Pancreas (tissue), 10 donors: ENCODE measurements around the gene TRIM14. TPM values are rescaled to one million over a fixed set of nuclear protein-coding genes. Genes with fewer than 3 reads are reported as not detected.
A peak's percentile ranks its signal among the peaks of the same experiment; 100 is the strongest.

Experiments
- ATAC-seq, 4 donors: fragments of 200-7000 bp; cut with Tn5 transposase; one replicate each; pipeline versions ENCODE4 v1.8.0 to v1.9.1; 2020; ENCODE audit warnings: mild to moderate bottlenecking in 4 of 4, moderate library complexity in 4 of 4
- DNase-seq, 6 donors: peaks; one replicate each; pipeline ENCODE4 v3.0.0-alpha.2; 2020
- FAIRE-seq: peaks from 2 replicates; lab custom pipeline; 2012; peaks lifted over from hg19 to GRCh38; lab: Jason Lieb, UNC
- H3K27ac ChIP-seq, 4 donors: fragments of 200-600 bp; sonication (generic); 1 replicate in 3 of 4; 2 replicates in 1 of 4; pipeline versions ENCODE4 v1.5.0 to v1.8.0; 2020
- H3K27me3 ChIP-seq, 4 donors: fragments of 200-600 bp; one replicate each; pipeline ENCODE4 v1.8.0; 2021
- H3K36me3 ChIP-seq, 3 donors: fragments of 200-600 bp; sonication (generic) in 1 of 3; one replicate each; pipeline versions ENCODE4 v1.5.0 to v1.8.0; 2020 to 2021
- H3K4me1 ChIP-seq, 3 donors: fragments of 200-600 bp; one replicate each; pipeline ENCODE4 v1.8.0; 2021
- H3K4me3 ChIP-seq, 4 donors: fragments of 200-600 bp; sonication (generic) in 2 of 4; one replicate each; pipeline versions ENCODE4 v1.5.0 to v1.8.0; 2020 to 2021
- H3K9me3 ChIP-seq, 4 donors: fragments of 200-600 bp; one replicate each; pipeline ENCODE4 v1.8.0; 2021
- WGBS, 2 donors: extraction: QIAGEN DNeasy Blood & Tissue Kit; methylation state at CpG; one replicate each; pipeline ENCODE4 v1.1.7; 2013; 5-methylcytosine and 5-hydroxymethylcytosine counted together
- intact Hi-C, 3 donors: fragments of 100-400 bp; cut with DNase I; formaldehyde crosslinking; loops; one replicate each; pipeline versions ENCODE4 v1.11.1 to v1.14.2; 2022
- polyA plus RNA-seq, 2 donors: library from polyadenylated mRNA; stranded (reverse); fragments of 200-250 nt; gene quantifications; one replicate each; pipeline ENCODE4 v1.2.3, GENCODE V29; 2013
- total RNA-seq, 6 donors: library from RNA; stranded (reverse); fragmentation: NEBNext Ultra II Directional in 4 of 6; extraction: Animal tissue kit (Norgen Biotek cat#: 25700) in 4 of 6; gene quantifications; one replicate each; pipeline versions ENCODE4 v1.2.1 to v1.2.4, GENCODE V29; 2021 to 2023
- TF ChIP-seq, protein P1 (sequence below), 4 donors: fragments of 200-600 bp; sonication (generic) in 3 of 4; IDR thresholded peaks; one replicate each; pipeline versions ENCODE4 v1.5.0 to v1.8.0; 2021; ENCODE audit warnings: antibody characterized with exemption in 4 of 4
- donor health status: healthy with polysubstance abuse.
- donor health status: DM: no; HTN: no; CAD: no; lungs with moderate emphysema.
- donor health status: DM: no; HTN: no; CAD: no.
- donor health status: control.
- donor health status: control.
- donor health status: Bipolar disorder and iron deficiency.
- donor health status: DM: yes; HTN: yes; CAD: no.
- donor health status: DM: no; HTN: no; CAD: no.
- donor health status: DM: no; HTN: no; CAD: no.
- donor health status: DM: yes; HTN: yes; CAD: no.

Gene TRIM14
- total and polyA plus RNA-seq, 8 donors = 1.2 to 10.4 (median 1.9) TPM

DNA sequence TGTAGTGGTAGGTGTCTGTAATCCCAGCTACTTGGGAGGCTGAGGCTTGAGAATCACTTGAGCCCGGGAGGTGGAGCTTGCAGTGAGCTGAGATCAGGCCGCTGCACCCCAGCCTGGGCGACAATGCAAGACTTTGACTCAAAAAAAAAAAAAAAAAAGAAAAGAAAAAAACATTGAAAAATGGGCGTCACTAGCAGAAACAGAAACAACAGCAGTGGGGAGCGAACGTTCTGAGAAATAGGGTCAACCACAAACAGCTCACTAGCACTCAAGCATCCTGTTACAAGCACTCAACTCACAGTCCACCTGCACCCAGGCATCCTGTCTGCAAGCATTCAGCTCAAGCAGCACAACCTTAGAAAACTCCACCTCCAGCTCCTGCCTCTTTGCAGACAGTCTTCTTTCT is 17.2 kb downstream of the TRIM14 start:
- DNase-seq (no peak), FAIRE-seq (no peak), ATAC-seq (peak in 2 of 4 donors; percentile 25 to 35)
- no peak overlapping the region for H3K4me3 ChIP-seq
- H3K4me1 ChIP-seq = no peaks in the 10 kb centered on the region
- intact Hi-C loops = no loop called here
- H3K9me3 ChIP-seq = no peaks in the 10 kb centered on the region
- no peaks in the 10 kb centered on the region for H3K36me3 ChIP-seq
- TF ChIP-seq, protein P1, sequence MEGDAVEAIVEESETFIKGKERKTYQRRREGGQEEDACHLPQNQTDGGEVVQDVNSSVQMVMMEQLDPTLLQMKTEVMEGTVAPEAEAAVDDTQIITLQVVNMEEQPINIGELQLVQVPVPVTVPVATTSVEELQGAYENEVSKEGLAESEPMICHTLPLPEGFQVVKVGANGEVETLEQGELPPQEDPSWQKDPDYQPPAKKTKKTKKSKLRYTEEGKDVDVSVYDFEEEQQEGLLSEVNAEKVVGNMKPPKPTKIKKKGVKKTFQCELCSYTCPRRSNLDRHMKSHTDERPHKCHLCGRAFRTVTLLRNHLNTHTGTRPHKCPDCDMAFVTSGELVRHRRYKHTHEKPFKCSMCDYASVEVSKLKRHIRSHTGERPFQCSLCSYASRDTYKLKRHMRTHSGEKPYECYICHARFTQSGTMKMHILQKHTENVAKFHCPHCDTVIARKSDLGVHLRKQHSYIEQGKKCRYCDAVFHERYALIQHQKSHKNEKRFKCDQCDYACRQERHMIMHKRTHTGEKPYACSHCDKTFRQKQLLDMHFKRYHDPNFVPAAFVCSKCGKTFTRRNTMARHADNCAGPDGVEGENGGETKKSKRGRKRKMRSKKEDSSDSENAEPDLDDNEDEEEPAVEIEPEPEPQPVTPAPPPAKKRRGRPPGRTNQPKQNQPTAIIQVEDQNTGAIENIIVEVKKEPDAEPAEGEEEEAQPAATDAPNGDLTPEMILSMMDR (IDR thresholded peaks at IDR 0.05) = no peak
- no peaks in the 10 kb centered on the region for H3K27me3 ChIP-seq
- no peak overlapping the region for H3K27ac ChIP-seq
- WGBS, 2 donors = 67 to 72% methylated on average over 6 of the region's 6 CpGs

DNA sequence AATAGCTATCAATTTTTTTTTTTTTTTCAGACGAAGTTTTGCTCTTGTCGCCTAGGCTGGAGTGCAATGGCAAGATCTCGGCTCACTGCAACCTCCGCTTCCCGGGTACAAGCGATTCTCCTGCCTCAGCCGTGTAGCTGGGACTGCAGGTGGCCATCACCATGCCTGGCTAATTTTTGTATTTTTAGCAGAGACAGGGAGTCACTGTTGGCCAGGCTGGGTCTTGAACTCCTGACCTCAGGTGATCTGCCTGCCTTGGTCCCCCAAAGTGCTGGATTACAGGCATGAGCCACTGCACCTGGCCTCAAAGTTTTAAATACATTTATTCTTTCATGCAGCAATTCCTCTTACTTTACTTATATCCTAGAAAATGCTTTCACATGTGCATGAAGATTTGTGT is 17.6 kb downstream of the TRIM14 start:
- TF ChIP-seq, protein P1 (IDR thresholded peaks at IDR 0.05) = no peak
- ATAC-seq (no peak), FAIRE-seq (no peak), DNase-seq (no peak)
- Histone ChIP-seq H3K4me1 (no peaks in the 10 kb centered on the region), H3K4me3 (no peak overlapping the region), H3K36me3 (no peaks in the 10 kb centered on the region), H3K27ac (no peak overlapping the region), H3K27me3 (no peaks in the 10 kb centered on the region), H3K9me3 (no peaks in the 10 kb centered on the region)
- intact Hi-C loops = no loop called here
- WGBS, 2 donors = 92 to 93% methylated on average over 7 of the region's 7 CpGs

DNA sequence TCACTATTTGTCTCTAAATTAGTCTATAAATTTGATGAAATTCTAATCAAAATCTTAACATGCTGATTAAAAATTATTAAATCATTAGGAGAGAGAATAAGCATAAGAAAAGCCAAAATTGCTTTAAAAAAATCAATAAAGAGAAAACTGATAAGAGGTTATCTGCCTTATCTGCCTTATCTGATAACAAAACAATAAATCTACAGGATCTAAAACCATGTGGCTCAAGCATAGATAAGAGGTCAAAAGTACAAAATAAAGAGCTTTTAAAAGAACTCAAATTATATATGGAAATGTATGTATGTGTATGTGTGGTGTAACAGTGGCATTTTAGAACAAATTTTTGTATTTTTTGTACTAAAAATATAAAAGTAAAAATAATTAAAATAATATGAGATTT is 18.6 kb downstream of the TRIM14 start:
- Histone ChIP-seq H3K27ac (peak overlapping the region in 1 of 4 donors; percentile 16), H3K4me1 (no peaks in the 10 kb centered on the region), H3K36me3 (no peaks in the 10 kb centered on the region), H3K9me3 (no peaks in the 10 kb centered on the region), H3K4me3 (no peak overlapping the region), H3K27me3 (no peaks in the 10 kb centered on the region)
- DNase-seq (no peak), FAIRE-seq (peak; percentile 57), ATAC-seq (no peak)
- intact Hi-C loops = no loop called here
- TF ChIP-seq, protein P1 (IDR thresholded peaks at IDR 0.05) = no peak

DNA sequence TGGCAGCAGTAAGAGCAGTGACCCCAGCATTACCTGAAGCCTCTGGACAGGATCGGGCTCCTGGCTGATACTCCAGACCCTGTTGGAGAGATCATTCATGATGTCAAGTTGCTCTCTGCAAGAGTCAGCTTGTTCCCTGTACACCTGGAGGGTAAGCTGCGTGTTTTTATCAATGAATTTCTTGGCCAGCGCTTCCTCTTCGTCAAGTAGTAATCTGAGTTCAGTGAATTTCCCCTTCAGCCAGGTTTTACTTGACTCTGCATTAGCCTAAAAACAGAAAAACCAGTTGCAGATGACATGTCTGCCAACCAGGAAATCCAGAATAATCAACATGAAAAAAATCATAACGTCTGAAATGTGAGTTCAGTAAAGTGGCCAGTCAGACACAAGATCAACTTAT is 19.1 kb downstream of the TRIM14 start:
- peak in 3 of 4 donors; percentile 27 to 36 (median 31) for ATAC-seq
- intact Hi-C loops = no loop called here
- TF ChIP-seq, protein P1 (IDR thresholded peaks at IDR 0.05) = no peak
- Histone ChIP-seq H3K4me1 (no peaks in the 10 kb centered on the region), H3K27me3 (no peaks in the 10 kb centered on the region), H3K9me3 (no peaks in the 10 kb centered on the region), H3K27ac (peak overlapping the region in 1 of 4 donors; percentile 16), H3K4me3 (no peak overlapping the region), H3K36me3 (no peaks in the 10 kb centered on the region)
- DNase-seq = no peak
- no peak for FAIRE-seq
- 51 to 60% methylated on average over 5 of the region's 5 CpGs for WGBS, 2 donors

DNA sequence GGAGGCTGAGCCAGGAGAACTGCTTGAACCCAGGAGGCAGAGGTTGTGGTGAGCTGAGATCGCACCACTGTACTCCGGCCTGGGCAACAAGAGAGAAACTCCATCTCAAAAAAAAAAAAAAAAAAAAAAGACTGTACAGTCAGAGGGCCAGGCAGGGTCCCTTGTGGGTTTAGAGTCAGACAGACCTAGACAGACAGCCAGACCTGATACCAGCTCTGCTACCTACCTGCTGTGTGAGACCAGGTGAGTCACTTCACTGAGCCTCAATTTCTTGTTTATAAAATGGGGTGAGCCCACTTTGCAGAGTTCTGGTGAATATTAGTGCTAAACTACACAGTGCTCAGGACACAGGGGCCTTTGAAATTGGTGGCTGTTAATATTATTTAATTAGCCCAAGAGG is 19.7 kb downstream of the TRIM14 start:
- H3K27ac ChIP-seq = no peak overlapping the region
- 99 to 100% methylated on average over 2 of the region's 2 CpGs for WGBS, 2 donors
- H3K4me1 ChIP-seq = no peaks in the 10 kb centered on the region
- intact Hi-C loops = no loop called here
- TF ChIP-seq, protein P1 (IDR thresholded peaks at IDR 0.05) = no peak
- ATAC-seq (no peak), DNase-seq (no peak), FAIRE-seq (no peak)
- no peaks in the 10 kb centered on the region for H3K36me3 ChIP-seq
- H3K27me3 ChIP-seq = no peaks in the 10 kb centered on the region
- H3K9me3 ChIP-seq = no peaks in the 10 kb centered on the region
- H3K4me3 ChIP-seq = no peak overlapping the region
